ENCODE data around the gene ZBTB20.

GRCh38 chr3:114983248-114983647 lies 163.8 kb downstream of the ZBTB20 start:
- TF ChIP-seq CTCF (conservative IDR thresholded peaks at IDR 0.05; ENCODE audit: low read depth, low read length) (no peak), EZH2phosphoT487 (IDR thresholded peaks at IDR 0.05; ENCODE audit: borderline replicate concordance, low read length) (no peak), EZH2 (IDR thresholded peaks at IDR 0.05; ENCODE audit: low read length, unreplicated experiment) (no peak)

Data from PC-3 (cell line).